ENCODE results near the gene ARFIP1.

The ARFIP1 gene

GRCh38 chr4:152919826-152920225 lies 140.1 kb downstream of the ARFIP1 start:
- TF ChIP-seq GLI4 (tag by site-specific recombination; IDR thresholded peaks at IDR 0.05) (no peak), ZNF48 (tag by site-specific recombination; IDR thresholded peaks at IDR 0.05) (no peak), ZNF561 (tag by site-specific recombination; IDR thresholded peaks at IDR 0.05; ENCODE audit: borderline replicate concordance) (no peak), ZNF398 (tag by site-specific recombination; IDR thresholded peaks at IDR 0.05) (no peak), ZNF558 (tag by site-specific recombination; IDR thresholded peaks at IDR 0.05) (no peak), ZNF488 (tag by site-specific recombination; IDR thresholded peaks at IDR 0.05) (no peak), ZNF121 (tag by site-specific recombination; IDR thresholded peaks at IDR 0.05) (no peak), OVOL3 (tag by site-specific recombination; IDR thresholded peaks at IDR 0.05) (no peak), ZNF26 (tag by site-specific recombination; IDR thresholded peaks at IDR 0.05) (no peak), ZNF23 (tag by site-specific recombination; IDR thresholded peaks at IDR 0.05; ENCODE audit: borderline replicate concordance) (no peak), ZBTB11 (tag by site-specific recombination; conservative IDR thresholded peaks at IDR 0.05; ENCODE audit: low read depth) (no peak), GLI2 (tag by site-specific recombination; IDR thresholded peaks at IDR 0.05; ENCODE audit: borderline replicate concordance, low read depth) (no peak)

GRCh38 chr4:152920768-152921167 lies 141.0 kb downstream of the ARFIP1 start:
- Histone ChIP-seq H3K36me3 (ENCODE audit: control insufficient read depth in 2 of 2, insufficient read depth in 1 of 2, low read length in 2 of 2) (peaks cover 0 to 3% of the 10 kb centered on the region in 2 experiments; a peak in 1 of 3 replicates), H3K4me1 (ENCODE audit: control insufficient read depth, insufficient read depth, low read length) (no peaks in the 10 kb centered on the region), H3K4me3 (ENCODE audit: low read depth, low read length) (no peak overlapping the region), H3K9me3 (ENCODE audit: control insufficient read depth, insufficient read depth, low read depth, low read length) (no peaks in the 10 kb centered on the region), H3K27ac (ENCODE audit: extremely low read depth, low read depth, low read length) (no peak overlapping the region)
- POLR2A ChIA-PET, result no interaction called here
- CTCF ChIA-PET, result no interaction called here
- TF ChIP-seq ZNF473 (tag by site-specific recombination; IDR thresholded peaks at IDR 0.05) (no peak), SP3 (tag by site-specific recombination; IDR thresholded peaks at IDR 0.05) (no peak), ZNF777 (tag by site-specific recombination; IDR thresholded peaks at IDR 0.05; ENCODE audit: borderline replicate concordance) (no peak), ZFHX2 (tag by site-specific recombination; conservative IDR thresholded peaks at IDR 0.05) (no peak), ZBTB11 (tag by site-specific recombination; conservative IDR thresholded peaks at IDR 0.05; ENCODE audit: low read depth) (no peak), ZNF350 (tag by site-specific recombination; IDR thresholded peaks at IDR 0.05) (no peak), EGR2 (tag by site-specific recombination; IDR thresholded peaks at IDR 0.05; ENCODE audit: low read depth) (no peak), ZNF157 (tag by site-specific recombination; IDR thresholded peaks at IDR 0.05) (no peak), ZNF174 (tag by site-specific recombination; IDR thresholded peaks at IDR 0.05) (no peak), ZNF580 (tag by site-specific recombination; IDR thresholded peaks at IDR 0.05) (no peak), HOXA7 (CRISPR knock-in tag; IDR thresholded peaks at IDR 0.05; ENCODE audit: borderline replicate concordance) (no peak), OVOL3 (tag by site-specific recombination; IDR thresholded peaks at IDR 0.05) (no peak), ZNF292 (tag by site-specific recombination; IDR thresholded peaks at IDR 0.05; ENCODE audit: borderline replicate concordance, low read depth) (no peak), ZNF112 (tag by site-specific recombination; IDR thresholded peaks at IDR 0.05) (no peak)

More at GRCh38 chr4:152919826-152920225, 140.1 kb downstream of the ARFIP1 start:
- POLR2A ChIA-PET, result no interaction called here
- H3K9me3 ChIP-seq (ENCODE audit: control insufficient read depth, insufficient read depth, low read depth, low read length), result no peaks in the 10 kb centered on the region
- peaks cover 0 to 3% of the 10 kb centered on the region in 2 experiments; a peak in 1 of 3 replicates for H3K36me3 ChIP-seq (ENCODE audit: control insufficient read depth in 2 of 2, insufficient read depth in 1 of 2, low read length in 2 of 2)
- CTCF ChIA-PET, result no interaction called here
- no peak overlapping the region for H3K4me3 ChIP-seq (ENCODE audit: low read depth, low read length)
- H3K27ac ChIP-seq (ENCODE audit: extremely low read depth, low read depth, low read length), result no peak overlapping the region
- H3K4me1 ChIP-seq (ENCODE audit: control insufficient read depth, insufficient read depth, low read length), result no peaks in the 10 kb centered on the region
